ENCODE measurements around the gene KIF21A. TPM values are rescaled to one million over a fixed set of nuclear protein-coding genes. Genes with fewer than 3 reads are reported as not detected.

The KIF21A gene
- total and polyA plus RNA-seq, 2 of the 13 experiments (the other 11 are each of a cell fraction or from before 2014, with no cell fraction given): 20.6 to 39.7 TPM

- TF ChIP-seq YY1 (IDR thresholded peaks at IDR 0.05; ENCODE audit: insufficient read depth, insufficient replicate concordance, low read depth, low read length): no peak
- no peak for TF ChIP-seq IRF1 (CRISPR knock-in tag; IDR thresholded peaks at IDR 0.05; ENCODE audit: low read depth)
- no peak for TF ChIP-seq REPIN1 (CRISPR knock-in tag; IDR thresholded peaks at IDR 0.05; ENCODE audit: borderline replicate concordance, low read depth)
- no peak for TF ChIP-seq KLF11 (CRISPR knock-in tag; IDR thresholded peaks at IDR 0.05)
- TF ChIP-seq ZNF513 (CRISPR knock-in tag; conservative IDR thresholded peaks at IDR 0.05): no peak
- TF ChIP-seq ZNF232 (CRISPR knock-in tag; IDR thresholded peaks at IDR 0.05; ENCODE audit: borderline replicate concordance): no peak
- 0 out of 2 replicates have a peak, but pooled peaks have one; percentile 5 for TF ChIP-seq NRL (CRISPR knock-in tag; IDR thresholded peaks at IDR 0.05; ENCODE audit: borderline replicate concordance)
- no peak for TF ChIP-seq ZNF468 (CRISPR knock-in tag; IDR thresholded peaks at IDR 0.05)
- TF ChIP-seq ZBTB37 (CRISPR knock-in tag; IDR thresholded peaks at IDR 0.05): no peak
- TF ChIP-seq ZKSCAN8 (CRISPR knock-in tag; IDR thresholded peaks at IDR 0.05; ENCODE audit: borderline replicate concordance): no peak
- TF ChIP-seq GABPB1 (CRISPR knock-in tag; IDR thresholded peaks at IDR 0.05): no peak
- TF ChIP-seq TAF1 (CRISPR knock-in tag; IDR thresholded peaks at IDR 0.05): no peak
- TF ChIP-seq ETV6 (CRISPR knock-in tag; conservative IDR thresholded peaks at IDR 0.05): no peak
- no peak for TF ChIP-seq ZNF7 (CRISPR knock-in tag; IDR thresholded peaks at IDR 0.05)
- no peak for TF ChIP-seq ZNF557 (CRISPR knock-in tag; IDR thresholded peaks at IDR 0.05)
- TF ChIP-seq GTF3A (CRISPR knock-in tag; conservative IDR thresholded peaks at IDR 0.05): no peak
- 0 out of 2 replicates have a peak, but pooled peaks have one; percentile 51 for TF ChIP-seq ZNF329 (CRISPR knock-in tag; IDR thresholded peaks at IDR 0.05; ENCODE audit: low read depth)
- no peak for TF ChIP-seq SIX1 (CRISPR knock-in tag; IDR thresholded peaks at IDR 0.05; ENCODE audit: borderline replicate concordance)
- no peak for TF ChIP-seq BCLAF1 (IDR thresholded peaks at IDR 0.05)
- no peak for TF ChIP-seq HOXA3 (CRISPR knock-in tag; IDR thresholded peaks at IDR 0.05)
- TF ChIP-seq ZNF709 (CRISPR knock-in tag; IDR thresholded peaks at IDR 0.05): no peak
- TF ChIP-seq ZFP91 (CRISPR knock-in tag; IDR thresholded peaks at IDR 0.05; ENCODE audit: borderline replicate concordance): peak; percentile 74; the same call in 1 of the 2 replicates
- TF ChIP-seq ZNF224 (CRISPR knock-in tag; IDR thresholded peaks at IDR 0.05): no peak
Observed at GRCh38 chr12:39442831-39443080, 164 bp downstream of the KIF21A start (continued).
